B cell (primary cell): Measurements from ENCODE around the gene FOXO3.

Experiments
- CTCF ChIP-seq: fragments of 200-600 bp; IDR thresholded peaks from one replicate; pipeline ENCODE4 v1.8.0; 2022; ENCODE audit warnings: antibody characterized with exemption, mild to moderate bottlenecking
- EZH2 ChIP-seq: IDR thresholded peaks from 2 replicates; pipeline ENCODE4 v1.6.1; 2012; ENCODE audit warnings: borderline replicate concordance, low read depth, mild to moderate bottlenecking, moderate library complexity, low read length; ENCODE audit not compliant: insufficient read depth, poor library complexity, severe bottlenecking

GRCh38 chr6:108580646-108581045, 19.9 kb downstream of the FOXO3 start:
- TF ChIP-seq CTCF, result no peak
- TF ChIP-seq EZH2, result no peak
